WTC11 (cell line): ENCODE data around the gene HMCN1. TPM values are rescaled to one million over a fixed set of nuclear protein-coding genes. Genes with fewer than 3 reads are reported as not detected.

Source experiments
- ATAC-seq: fragments of 200-7000 bp; cut with Tn5 transposase; 2 replicates; pipeline ENCODE4 v1.10.0; 2021; ENCODE audit warnings: mild to moderate bottlenecking, moderate library complexity
- CTCF ChIA-PET: fragments of 300-600 bp; sonication (Branson Sonifier 250); formaldehyde crosslinking; loops from one replicate; lab custom pipeline; 2021; ENCODE audit warnings: antibody characterized with exemption; lab: Charles Lee
- POLR2A ChIA-PET: fragments of 350-600 bp; sonication (Branson Sonifier 250); formaldehyde crosslinking; loops from one replicate; lab custom pipeline; 2021; ENCODE audit warnings: antibody characterized with exemption; lab: Charles Lee
- DNase-seq: peaks from one replicate; pipeline ENCODE4 v3.0.0; 2021; ENCODE audit warnings: low spot score
- H3K27ac Mint-ChIP-seq: 2 replicates; pipeline ENCODE4 v1.8.0; 2021; ENCODE audit warnings: mixed read lengths
- H3K27me3 Mint-ChIP-seq: 2 replicates; pipeline ENCODE4 v1.8.0; 2021; ENCODE audit warnings: low read depth, mild to moderate bottlenecking, moderate library complexity, mixed read lengths
- H3K36me3 Mint-ChIP-seq: 2 replicates; pipeline ENCODE4 v1.8.0; 2021; ENCODE audit warnings: mixed read lengths
- H3K4me1 Mint-ChIP-seq: 2 replicates; pipeline ENCODE4 v1.8.0; 2022; ENCODE audit warnings: mixed read lengths
- H3K4me3 Mint-ChIP-seq: 2 replicates; pipeline ENCODE4 v1.8.0; 2021; ENCODE audit warnings: mild to moderate bottlenecking, moderate library complexity, mixed read lengths
- H3K9me3 Mint-ChIP-seq: 2 replicates; pipeline ENCODE4 v1.8.0; 2021; ENCODE audit warnings: mixed read lengths
- CREM ChIP-seq: sonication (generic); formaldehyde crosslinking; IDR thresholded peaks from 2 replicates; pipeline ENCODE4 v1.8.1; 2022; ENCODE audit warnings: mild to moderate bottlenecking, missing genetic modification reagents, moderate library complexity
- EMX1 ChIP-seq: fragments of 250-450 bp; sonication (Bioruptor Pico); IDR thresholded peaks from 2 replicates; pipeline ENCODE4 v1.8.0; 2021; ENCODE audit warnings: mild to moderate bottlenecking
- ERG ChIP-seq: fragments of 250-450 bp; sonication (Bioruptor Pico); IDR thresholded peaks from 2 replicates; pipeline ENCODE4 v1.8.0; 2021; ENCODE audit warnings: mild to moderate bottlenecking
- FOXP4 ChIP-seq: sonication (generic); formaldehyde crosslinking; IDR thresholded peaks from 2 replicates; pipeline ENCODE4 v1.8.0; 2022; ENCODE audit warnings: mild to moderate bottlenecking, missing genetic modification reagents
- GABPB1 ChIP-seq: sonication (generic); formaldehyde crosslinking; IDR thresholded peaks from 2 replicates; pipeline ENCODE4 v1.8.1; 2023; ENCODE audit warnings: mild to moderate bottlenecking, missing genetic modification reagents
- GTF2I ChIP-seq: fragments of 250-450 bp; sonication (Bioruptor Pico); conservative IDR thresholded peaks from 2 replicates; pipeline ENCODE4 v1.4.0; 2021; ENCODE audit warnings: mild to moderate bottlenecking
- NFE2L1 ChIP-seq: sonication (generic); formaldehyde crosslinking; IDR thresholded peaks from 2 replicates; pipeline ENCODE4 v1.8.1; 2023; ENCODE audit warnings: missing genetic modification reagents
- NFYB ChIP-seq: sonication (generic); formaldehyde crosslinking; conservative IDR thresholded peaks from 2 replicates; pipeline ENCODE4 v1.8.0; 2022; ENCODE audit warnings: low read depth, missing genetic modification reagents
- PRDM15 ChIP-seq: sonication (generic); formaldehyde crosslinking; IDR thresholded peaks from 2 replicates; pipeline ENCODE4 v1.8.0; 2022; ENCODE audit warnings: missing genetic modification reagents
- PREB ChIP-seq: sonication (generic); formaldehyde crosslinking; IDR thresholded peaks from 2 replicates; pipeline ENCODE4 v1.8.1; 2022; ENCODE audit warnings: mild to moderate bottlenecking, missing genetic modification reagents, moderate library complexity, borderline replicate concordance
- RELA ChIP-seq: sonication (generic); formaldehyde crosslinking; IDR thresholded peaks from 2 replicates; pipeline ENCODE4 v1.8.1; 2022; ENCODE audit warnings: missing genetic modification reagents, mild to moderate bottlenecking, borderline replicate concordance
- USF1 ChIP-seq: sonication (generic); formaldehyde crosslinking; IDR thresholded peaks from 2 replicates; pipeline ENCODE4 v1.8.0; 2022; ENCODE audit warnings: mild to moderate bottlenecking, missing genetic modification reagents
- ZBTB21 ChIP-seq: sonication (generic); formaldehyde crosslinking; IDR thresholded peaks from 2 replicates; pipeline ENCODE4 v1.8.1; 2023; ENCODE audit warnings: mild to moderate bottlenecking, missing genetic modification reagents, borderline replicate concordance
- ZNF121 ChIP-seq: sonication (generic); formaldehyde crosslinking; IDR thresholded peaks from 2 replicates; pipeline ENCODE4 v1.8.0; 2023; ENCODE audit warnings: missing genetic modification reagents
- ZNF138 ChIP-seq: sonication (generic); formaldehyde crosslinking; conservative IDR thresholded peaks from 2 replicates; pipeline ENCODE4 v1.8.1; 2022; ENCODE audit warnings: mild to moderate bottlenecking, moderate library complexity, missing genetic modification reagents
- ZNF425 ChIP-seq: fragments of 250-450 bp; sonication (Bioruptor Pico); conservative IDR thresholded peaks from 2 replicates; pipeline ENCODE4 v1.9.0; 2021; ENCODE audit warnings: mild to moderate bottlenecking
- ZSCAN18 ChIP-seq: fragments of 250-450 bp; sonication (Bioruptor Pico); IDR thresholded peaks from 2 replicates; pipeline ENCODE4 v2.1.2; 2022; ENCODE audit warnings: mild to moderate bottlenecking, moderate library complexity
- total RNA-seq: library from RNA; stranded (reverse); gene quantifications from 3 replicates; pipeline ENCODE4 v1.2.3, GENCODE V29; 2021

HMCN1 gene
- total RNA-seq, 1 experiment from 2014 or later, result 5.6 TPM

- no peaks in the 10 kb centered on the region for H3K4me1 Mint-ChIP-seq
- TF ChIP-seq PREB (CRISPR knock-in tag) (no peak), ZNF121 (CRISPR knock-in tag) (no peak), EMX1 (no peak), ERG (no peak), USF1 (CRISPR knock-in tag) (no peak), GABPB1 (no peak), CREM (CRISPR knock-in tag) (no peak), PRDM15 (CRISPR knock-in tag) (no peak), ZNF138 (CRISPR knock-in tag) (no peak), RELA (CRISPR knock-in tag) (no peak), ZBTB21 (CRISPR knock-in tag) (no peak), ZSCAN18 (CRISPR knock-in tag) (no peak), NFE2L1 (CRISPR knock-in tag) (no peak), GTF2I (CRISPR knock-in tag) (no peak), FOXP4 (CRISPR knock-in tag) (no peak), NFYB (CRISPR knock-in tag) (no peak), ZNF425 (CRISPR knock-in tag) (no peak)
- H3K27ac Mint-ChIP-seq, result no peak overlapping the region
- ChIA-PET POLR2A (no interaction called here), CTCF (no interaction called here)
- H3K36me3 Mint-ChIP-seq, result no peaks in the 10 kb centered on the region
- ATAC-seq, result no peak
- H3K9me3 Mint-ChIP-seq, result no peaks in the 10 kb centered on the region
- no peak for DNase-seq
- no peak overlapping the region for H3K4me3 Mint-ChIP-seq
- no peaks in the 10 kb centered on the region for H3K27me3 Mint-ChIP-seq
Observed at GRCh38 chr1:186059752-186060151, 325.6 kb downstream of the HMCN1 start.
